ENCODE measurements around the gene LYRM4.

The LYRM4 gene

DNA sequence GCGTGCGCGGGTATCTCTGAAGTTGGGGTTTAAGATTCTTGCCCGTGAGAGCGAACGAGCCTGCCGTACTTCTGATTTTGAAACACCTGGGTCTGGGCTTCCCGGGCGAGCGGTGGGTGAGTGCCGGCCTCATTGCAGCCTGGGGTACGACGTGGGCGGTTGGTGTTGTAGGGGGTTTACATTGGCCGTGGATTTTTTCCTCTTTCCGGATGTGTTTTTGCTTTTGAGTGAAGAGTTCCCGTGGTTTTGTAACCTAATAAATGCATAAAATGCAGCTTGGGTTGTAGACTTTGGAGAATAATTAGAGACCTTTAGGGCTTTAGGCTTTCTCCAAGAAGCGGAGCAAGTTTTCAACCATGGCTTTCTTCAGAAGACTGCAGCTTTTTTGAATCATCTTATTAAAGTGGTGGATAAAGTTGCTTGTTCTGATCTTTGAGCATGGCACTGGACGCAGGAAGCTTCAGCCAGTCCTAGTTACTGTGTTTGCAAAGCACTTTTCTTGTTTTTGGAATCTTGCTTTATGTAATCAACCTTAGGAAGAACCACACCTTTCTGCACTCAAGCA lies 877 bp upstream of the LYRM4 start:
- no peaks in the 10 kb centered on the region for H3K27me3 ChIP-seq (ENCODE audit: low read length)
- no peaks in the 10 kb centered on the region for H4K20me1 ChIP-seq (ENCODE audit: low read depth, low read length)
- H3K4me2 ChIP-seq (ENCODE audit: low read depth, low read length, poor library complexity, severe bottlenecking), result peak overlapping the region; percentile 71
- peaks cover 5% of the 10 kb centered on the region for H3F3A ChIP-seq (ENCODE audit: insufficient read depth)
- no peaks in the 10 kb centered on the region for H3K9me3 ChIP-seq (ENCODE audit: insufficient read depth, low read length)
- H3K9me2 ChIP-seq (replicated peaks; ENCODE audit: insufficient read depth, low read length), result no peaks in the 10 kb centered on the region
- H3K4me3 ChIP-seq (ENCODE audit: insufficient read depth, low read length, poor library complexity, severe bottlenecking), result peak overlapping the region; percentile 83
- peak overlapping the region; percentile 73 for H3K9ac ChIP-seq (ENCODE audit: low read length)
- TF ChIP-seq CTCF (IDR thresholded peaks at IDR 0.05; ENCODE audit: insufficient read depth, low read length, poor library complexity, severe bottlenecking), result no peak
- TF ChIP-seq EZH2phosphoT487 (conservative IDR thresholded peaks at IDR 0.05; ENCODE audit: low read length), result no peak
- H3K27ac ChIP-seq (ENCODE audit: low read depth, low read length), result peak overlapping the region; percentile 86
- peak overlapping the region; percentile 82 for H2AFZ ChIP-seq (ENCODE audit: low read depth, low read length, severe bottlenecking)
- peaks cover 9% of the 10 kb centered on the region; the same call in 1 of the 2 replicates for H3K36me3 ChIP-seq (ENCODE audit: low read length)
- peaks cover 81% of the 10 kb centered on the region for H3K79me2 ChIP-seq (ENCODE audit: insufficient read depth, low read length)

- H3K27ac ChIP-seq (ENCODE audit: low read depth, low read length), result no peak overlapping the region
- H2AFZ ChIP-seq (ENCODE audit: low read depth, low read length, severe bottlenecking), result peak overlapping the region; percentile 82
These were observed 584 bp downstream of the LYRM4 start for GRCh38 chr6:5260111-5260620.

DNA sequence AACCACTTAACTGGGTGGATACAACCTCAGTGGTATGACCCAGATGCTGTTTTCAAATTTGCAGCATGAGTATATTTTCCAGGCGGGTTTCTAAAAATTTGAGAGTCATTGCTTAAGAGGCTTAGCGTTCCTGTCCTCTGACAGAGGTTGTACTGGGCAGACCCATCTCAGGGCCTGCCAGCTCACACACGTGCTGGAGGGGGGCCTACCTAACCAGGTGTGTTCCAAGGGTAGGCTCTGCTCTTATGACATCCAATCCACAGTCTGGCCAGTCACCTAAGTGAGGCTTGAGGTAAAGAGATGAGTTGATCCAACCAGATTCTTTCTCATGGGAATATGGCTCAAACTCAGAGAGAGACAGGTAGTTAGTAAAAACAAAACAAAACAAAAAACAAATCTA lies 1.3 kb downstream of the LYRM4 start:
- Histone ChIP-seq H3K4me2 (ENCODE audit: low read depth, low read length, poor library complexity, severe bottlenecking) (peak overlapping the region; percentile 71), H3K9me2 (replicated peaks; ENCODE audit: insufficient read depth, low read length) (no peaks in the 10 kb centered on the region), H3K36me3 (ENCODE audit: low read length) (peaks cover 9% of the 10 kb centered on the region; the same call in 1 of the 2 replicates), H3K4me3 (ENCODE audit: insufficient read depth, low read length, poor library complexity, severe bottlenecking) (peak overlapping the region; percentile 83), H3K27me3 (ENCODE audit: low read length) (no peaks in the 10 kb centered on the region), H3K9ac (ENCODE audit: low read length) (peak overlapping the region; percentile 73), H4K20me1 (ENCODE audit: low read depth, low read length) (no peaks in the 10 kb centered on the region), H3K79me2 (ENCODE audit: insufficient read depth, low read length) (peaks cover 67% of the 10 kb centered on the region), H2AFZ (ENCODE audit: low read depth, low read length, severe bottlenecking) (no peak overlapping the region), H3K27ac (ENCODE audit: low read depth, low read length) (no peak overlapping the region), H3F3A (ENCODE audit: insufficient read depth) (peaks cover 5% of the 10 kb centered on the region), H3K9me3 (ENCODE audit: insufficient read depth, low read length) (no peaks in the 10 kb centered on the region)
- TF ChIP-seq EZH2phosphoT487 (conservative IDR thresholded peaks at IDR 0.05; ENCODE audit: low read length) (no peak), CTCF (IDR thresholded peaks at IDR 0.05; ENCODE audit: insufficient read depth, low read length, poor library complexity, severe bottlenecking) (no peak)

More at GRCh38 chr6:5260111-5260620, 584 bp downstream of the LYRM4 start:
- Histone ChIP-seq H3K79me2 (ENCODE audit: insufficient read depth, low read length) (peaks cover 67% of the 10 kb centered on the region), H3K4me2 (ENCODE audit: low read depth, low read length, poor library complexity, severe bottlenecking) (peak overlapping the region; percentile 71), H3K4me3 (ENCODE audit: insufficient read depth, low read length, poor library complexity, severe bottlenecking) (peak overlapping the region; percentile 83), H3K9me3 (ENCODE audit: insufficient read depth, low read length) (no peaks in the 10 kb centered on the region), H3K36me3 (ENCODE audit: low read length) (peaks cover 9% of the 10 kb centered on the region; the same call in 1 of the 2 replicates), H3F3A (ENCODE audit: insufficient read depth) (peaks cover 5% of the 10 kb centered on the region), H3K9ac (ENCODE audit: low read length) (peak overlapping the region; percentile 73), H3K9me2 (replicated peaks; ENCODE audit: insufficient read depth, low read length) (no peaks in the 10 kb centered on the region), H4K20me1 (ENCODE audit: low read depth, low read length) (no peaks in the 10 kb centered on the region), H3K27me3 (ENCODE audit: low read length) (no peaks in the 10 kb centered on the region)
- no peak for TF ChIP-seq CTCF (IDR thresholded peaks at IDR 0.05; ENCODE audit: insufficient read depth, low read length, poor library complexity, severe bottlenecking)
- no peak for TF ChIP-seq EZH2phosphoT487 (conservative IDR thresholded peaks at IDR 0.05; ENCODE audit: low read length)

Measured in SU-DHL-6 (cell line).